Brain pericyte (primary cell): ENCODE data around the gene RGS9.

Experiments used
- DNase-seq: peaks from one replicate; pipeline ENCODE4 v3.0.0-alpha.2; 2012; ENCODE audit warnings: low read depth, low spot score

The RGS9 gene

DNA sequence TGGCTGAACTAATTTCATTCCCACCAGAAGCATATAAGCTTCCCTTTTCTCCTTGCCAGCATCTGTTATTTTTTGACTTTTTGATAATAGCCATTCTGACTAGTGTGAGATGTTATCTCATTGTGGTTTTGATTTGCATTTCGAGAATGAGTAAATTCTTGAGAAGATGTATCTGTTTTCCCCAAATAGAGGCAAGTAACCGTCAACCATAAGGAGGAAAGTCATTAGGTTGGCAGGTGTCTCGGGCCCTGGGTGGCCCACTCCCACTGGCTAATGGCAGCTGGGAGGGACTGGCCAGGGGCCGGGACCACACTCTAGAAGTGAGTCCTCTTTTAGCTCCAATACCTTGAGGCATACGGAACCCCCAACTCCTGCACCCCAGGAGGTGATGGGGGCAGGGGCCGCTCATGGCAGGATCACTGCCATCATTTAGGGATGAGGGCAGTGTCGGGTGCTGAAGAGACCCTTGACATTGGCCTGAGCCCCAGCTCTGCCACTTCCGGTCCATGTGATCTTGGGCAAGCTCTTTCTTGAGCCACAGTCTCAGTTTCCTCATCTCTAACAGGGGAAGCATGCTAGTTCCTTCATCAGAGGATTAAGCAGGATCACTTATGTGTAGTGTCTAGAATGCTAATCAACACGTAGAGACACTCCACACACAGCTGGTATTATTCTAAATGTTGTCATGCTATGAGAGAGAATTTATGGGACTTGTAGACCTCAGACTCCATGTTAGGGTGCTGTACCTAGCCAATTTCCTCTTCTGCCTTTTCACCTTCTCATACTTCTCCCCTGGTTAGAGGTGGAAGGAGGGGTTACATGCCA lies 44.3 kb downstream of the RGS9 start:
- DNase-seq: no peak

DNA sequence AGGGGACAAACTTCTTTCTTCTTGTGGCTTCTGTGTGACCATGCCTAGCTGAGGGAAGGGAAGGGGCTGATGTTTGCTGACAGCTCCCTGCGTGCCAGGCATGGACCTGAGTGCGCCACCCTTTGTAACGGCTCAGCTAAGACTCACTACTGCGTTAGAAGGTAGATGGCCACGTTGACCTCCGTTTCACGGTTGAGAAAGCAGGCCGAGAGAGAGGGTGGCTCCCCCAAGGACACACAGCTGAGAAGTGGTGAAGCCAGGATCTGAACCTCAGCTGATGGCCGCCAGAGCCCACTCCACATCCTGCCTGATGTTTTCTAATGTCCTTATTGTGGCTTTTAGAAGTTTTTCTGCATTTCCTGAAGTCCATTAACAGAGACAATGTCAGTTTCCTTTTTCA lies 45.1 kb downstream of the RGS9 start:
- DNase-seq: no peak

DNA sequence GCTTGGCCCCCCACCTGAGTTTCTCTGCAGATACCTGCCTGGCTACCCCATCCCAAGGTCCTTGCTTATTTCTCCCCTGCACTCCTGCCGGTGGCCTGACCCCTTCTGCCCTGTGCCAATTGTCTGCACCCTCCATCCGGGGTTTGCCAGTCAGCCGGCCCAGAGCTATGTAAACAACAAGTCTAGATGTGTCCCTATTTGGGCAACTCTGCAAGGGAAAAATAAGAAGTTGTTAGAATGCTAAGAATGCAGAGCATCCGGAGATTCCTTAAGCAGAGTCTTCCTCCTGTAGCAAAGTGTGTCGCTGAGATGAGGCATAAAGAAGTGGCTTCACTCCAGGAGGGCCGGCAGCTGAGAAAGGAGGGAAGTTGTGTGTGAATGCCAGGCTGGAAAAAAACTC lies 46.6 kb downstream of the RGS9 start:
- DNase-seq: no peak

DNA sequence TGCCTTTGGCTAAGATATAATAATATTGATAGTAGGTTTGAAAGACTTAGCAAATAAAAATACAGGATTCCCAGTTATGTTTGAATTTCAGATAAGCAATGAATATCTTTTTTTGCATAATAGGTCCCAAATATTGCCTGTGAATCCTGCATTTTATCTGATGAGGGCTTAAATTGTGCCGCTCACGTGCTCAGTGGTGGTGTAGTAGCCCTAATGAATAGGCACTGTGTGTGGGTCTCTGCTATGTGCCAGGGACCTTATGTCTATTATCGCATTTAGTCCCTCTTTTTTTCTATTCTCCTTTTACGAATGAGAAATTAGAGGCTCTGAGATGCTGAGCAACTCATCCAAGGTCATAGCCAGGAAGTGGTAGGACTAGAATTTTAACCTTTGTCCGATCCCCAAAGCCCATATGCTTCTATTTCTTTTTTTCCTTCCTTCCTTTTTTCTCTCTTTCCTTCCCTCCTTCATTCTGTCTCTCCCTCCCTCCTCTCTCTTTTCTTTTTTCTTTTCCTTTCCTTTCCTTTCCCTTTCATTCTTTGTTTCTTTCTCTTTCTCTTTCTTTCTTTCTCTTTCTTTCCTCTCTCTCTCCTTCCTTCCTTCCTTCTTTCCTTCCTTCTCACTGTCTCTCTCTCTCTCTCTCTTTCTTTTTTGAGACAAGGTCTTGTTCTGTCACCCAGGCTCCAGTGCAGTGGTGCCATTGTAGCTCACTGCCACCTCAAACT lies 47.2 kb downstream of the RGS9 start:
- DNase-seq: no peak

DNA sequence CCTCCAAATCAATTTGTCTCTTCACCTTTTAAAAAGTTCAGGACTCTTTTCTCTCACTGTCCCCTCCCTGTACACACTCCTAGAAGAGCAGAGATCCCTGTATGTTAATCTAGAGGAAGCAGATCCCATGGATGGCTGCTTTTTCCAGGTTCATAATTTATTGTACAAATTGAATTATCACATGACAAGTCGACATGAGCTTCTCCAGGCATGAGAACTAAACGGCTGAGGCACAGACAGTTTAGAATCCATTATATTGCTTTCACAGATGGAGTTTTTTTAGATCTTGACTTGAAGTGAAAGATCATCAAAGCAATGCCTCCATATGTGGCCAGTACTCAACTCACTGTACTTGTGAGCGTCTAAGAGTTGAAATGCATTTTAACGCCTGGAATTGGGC lies 47.9 kb downstream of the RGS9 start:
- DNase-seq: no peak

DNA sequence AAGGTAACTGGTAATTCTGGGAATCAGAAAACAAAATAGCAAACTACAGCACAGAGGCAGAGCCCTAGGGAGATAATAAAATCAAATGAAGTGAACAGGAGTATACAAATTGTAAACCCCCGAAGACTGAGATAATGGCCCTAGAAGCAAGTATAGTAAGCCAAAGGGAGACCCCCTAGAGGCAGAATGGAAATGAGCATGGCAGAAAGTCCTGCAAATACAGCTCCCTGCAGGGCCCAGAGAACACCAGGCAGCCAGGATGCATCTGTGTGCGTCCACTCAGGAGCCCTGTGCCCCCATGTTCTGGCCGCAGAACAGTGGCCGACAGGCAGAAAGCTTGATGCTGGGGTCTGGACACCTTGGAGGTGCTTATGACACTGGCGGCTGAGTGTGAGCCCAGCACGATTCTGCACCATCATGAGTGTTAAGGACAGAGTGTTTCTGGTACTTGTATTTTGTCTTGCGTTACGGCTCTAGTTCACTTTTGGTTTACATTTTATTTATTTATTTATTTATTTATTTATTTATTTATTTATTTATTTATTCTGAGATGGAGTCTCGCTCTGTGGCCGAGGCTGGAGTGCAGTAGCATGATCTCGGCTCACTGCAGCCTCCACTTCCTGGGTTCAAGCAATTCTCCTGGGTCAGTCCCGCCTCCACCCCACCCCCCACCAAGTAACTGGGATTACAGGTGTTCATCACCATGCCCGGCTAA lies 48.7 kb downstream of the RGS9 start:
- no peak for DNase-seq

DNA sequence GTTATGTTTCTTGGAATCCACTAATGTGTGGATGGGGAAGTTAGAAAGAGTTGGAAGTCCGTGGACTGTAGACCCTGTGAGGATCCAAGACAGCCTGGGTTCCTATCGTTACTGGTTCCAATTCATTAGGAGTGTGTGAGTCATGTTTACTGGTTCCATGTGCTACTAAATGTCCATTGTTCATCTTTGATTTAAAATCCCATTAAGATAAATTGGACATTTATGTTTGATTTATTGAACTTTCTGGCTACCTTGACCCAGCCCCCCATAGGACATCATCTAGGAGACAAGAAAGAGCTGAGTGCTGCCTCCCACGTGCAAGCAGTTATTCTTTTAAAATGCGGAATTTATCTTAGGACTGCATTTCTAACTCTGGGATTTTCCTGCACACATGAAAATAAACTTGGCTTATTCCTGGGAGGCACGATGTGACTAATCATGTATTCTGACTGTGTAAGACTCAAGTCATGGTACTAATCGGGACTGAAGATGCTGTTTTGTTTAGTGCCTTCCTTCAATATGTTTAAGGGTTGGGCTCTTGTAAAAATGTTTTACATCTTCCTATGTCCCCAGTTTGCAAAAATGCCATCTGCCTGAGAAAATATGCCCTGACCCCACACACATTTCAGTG lies 53.4 kb downstream of the RGS9 start:
- no peak for DNase-seq

DNA sequence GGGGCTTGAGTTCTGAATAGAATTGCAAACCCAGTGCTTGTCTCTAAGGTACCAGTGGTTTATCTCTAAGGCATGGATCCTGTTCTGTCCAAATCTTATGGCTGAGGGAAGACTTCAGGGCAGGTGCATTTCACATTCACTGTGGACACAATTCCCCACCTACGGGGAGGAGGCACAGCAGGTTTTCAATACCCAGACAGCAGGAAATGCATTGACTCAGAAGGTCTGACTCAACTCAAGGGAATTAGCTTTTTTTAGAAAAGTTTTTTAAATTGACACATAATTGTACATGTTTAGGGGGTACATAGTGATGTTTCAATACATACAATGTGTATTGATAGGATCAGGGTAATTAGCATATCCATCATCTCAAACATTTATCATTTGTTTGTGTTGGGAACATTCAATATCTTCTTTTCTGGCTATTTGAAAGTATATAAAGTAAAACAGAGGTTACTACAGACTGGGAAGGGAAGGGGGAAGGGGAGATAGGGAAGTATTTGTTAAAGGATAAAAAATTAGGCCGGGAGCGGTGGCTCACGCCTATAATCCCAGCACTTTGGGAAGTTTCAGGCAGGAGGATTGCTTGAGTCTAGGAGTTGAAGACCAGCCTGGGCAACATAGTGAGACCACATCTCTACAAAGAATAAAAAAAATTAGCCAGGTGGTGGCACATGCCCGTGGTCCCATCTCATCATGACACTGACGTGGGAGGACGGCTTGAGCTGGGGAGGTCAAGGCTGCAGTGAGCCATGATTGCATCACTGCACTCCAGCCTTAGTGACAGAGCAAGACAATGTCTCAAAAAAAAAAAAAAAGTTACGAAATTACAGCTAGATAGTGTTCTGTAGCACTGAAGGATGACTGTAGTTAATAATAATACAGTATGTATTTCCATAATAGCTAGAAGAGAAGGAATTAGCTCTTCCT lies 54.9 kb downstream of the RGS9 start:
- no peak for DNase-seq

DNA sequence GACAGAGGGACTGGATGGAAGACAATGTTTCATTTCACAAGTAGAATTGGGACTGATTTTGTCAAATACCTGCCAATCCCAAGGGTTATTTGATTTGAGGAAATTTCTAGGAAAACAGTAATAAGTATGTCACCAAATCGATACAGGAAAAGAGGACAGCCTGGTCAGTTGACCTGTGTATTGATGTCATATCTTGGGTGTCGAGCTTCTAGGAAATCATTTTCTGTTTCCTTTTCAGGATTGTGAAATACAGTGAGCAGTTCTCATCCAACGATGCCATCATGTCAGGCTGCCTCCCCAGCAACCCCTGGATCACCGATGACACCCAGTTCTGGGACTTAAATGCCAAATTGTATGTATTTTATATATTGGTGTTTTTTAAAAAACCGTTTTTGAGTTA lies 56.1 kb downstream of the RGS9 start:
- DNase-seq: no peak

DNA sequence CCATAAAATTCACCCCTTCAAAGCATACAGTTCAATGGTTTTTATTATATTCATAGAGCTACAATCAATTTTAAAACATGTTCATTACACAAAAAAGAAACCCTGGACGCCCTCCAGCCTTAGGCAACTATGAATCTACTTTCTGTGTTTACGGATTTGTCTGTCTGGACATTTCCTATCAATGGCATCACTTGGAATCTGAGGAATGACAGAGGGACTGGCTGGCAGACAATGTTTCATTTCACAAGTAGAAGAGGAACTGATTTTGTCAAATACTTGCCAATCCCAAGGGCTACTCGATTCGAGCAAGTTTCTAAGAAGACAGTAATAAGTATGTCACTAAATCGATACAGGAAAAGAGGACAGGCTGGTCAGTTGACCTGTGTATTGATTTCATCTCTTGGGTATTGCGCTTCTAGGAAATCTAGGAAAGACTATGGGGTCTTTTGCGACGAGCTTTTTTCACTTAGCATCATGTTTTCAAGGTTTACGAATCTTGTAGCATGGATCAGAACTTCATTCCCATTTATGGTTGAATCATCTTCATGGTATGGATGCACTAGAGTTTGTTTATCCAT lies 56.6 kb downstream of the RGS9 start:
- no peak for DNase-seq

DNA sequence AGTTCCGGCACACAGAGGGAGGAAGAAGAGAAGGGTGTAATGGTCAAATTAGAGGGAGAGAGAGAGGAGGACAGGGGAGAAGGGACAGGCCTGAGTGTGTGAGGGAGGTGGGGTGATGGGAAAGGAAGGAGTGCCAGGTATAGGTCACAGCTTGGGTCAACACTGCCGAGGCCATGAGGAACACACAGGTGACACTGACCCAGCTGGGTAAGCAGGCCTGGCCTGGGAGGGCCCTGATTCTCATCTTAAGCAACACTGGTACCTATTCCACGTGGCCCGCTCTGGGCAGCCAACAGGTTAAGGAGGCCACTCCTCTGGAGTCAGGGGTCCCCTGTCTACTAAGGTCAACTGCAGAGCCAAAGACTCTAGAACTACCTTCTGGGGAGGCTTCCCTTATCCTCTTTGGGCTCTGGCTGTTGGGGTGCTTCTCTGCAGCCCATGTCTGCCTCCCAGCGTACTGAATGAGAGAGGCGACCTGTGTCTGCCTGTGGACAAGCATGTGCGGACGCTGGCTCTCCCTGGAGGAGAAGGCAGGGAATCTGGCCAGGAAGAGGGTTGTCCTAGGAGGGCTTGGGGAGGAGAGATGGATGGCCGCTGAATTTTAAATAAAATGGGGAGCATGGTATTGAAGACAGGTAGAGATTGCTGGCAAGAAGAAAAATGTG lies 57.6 kb downstream of the RGS9 start:
- no peak for DNase-seq

DNA sequence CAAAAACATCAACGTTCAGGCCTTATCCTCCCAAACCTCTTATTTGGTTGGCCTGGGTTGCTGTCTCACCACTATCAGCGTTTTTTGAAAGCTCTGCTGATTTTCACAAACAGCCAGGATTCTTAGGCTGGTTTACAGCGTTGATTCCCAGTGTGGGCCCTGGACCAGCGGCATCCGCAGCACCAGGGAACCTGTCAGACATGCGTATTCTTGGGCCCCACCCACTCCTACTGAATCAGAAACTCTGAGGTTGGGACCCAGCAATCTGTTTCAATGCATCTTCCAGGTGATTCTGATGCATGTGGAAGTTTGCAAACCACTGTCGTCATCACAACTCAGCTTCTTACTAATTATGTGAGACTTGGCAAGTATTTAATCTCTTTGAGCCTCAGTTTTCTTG lies 58.5 kb downstream of the RGS9 start:
- no peak for DNase-seq

DNA sequence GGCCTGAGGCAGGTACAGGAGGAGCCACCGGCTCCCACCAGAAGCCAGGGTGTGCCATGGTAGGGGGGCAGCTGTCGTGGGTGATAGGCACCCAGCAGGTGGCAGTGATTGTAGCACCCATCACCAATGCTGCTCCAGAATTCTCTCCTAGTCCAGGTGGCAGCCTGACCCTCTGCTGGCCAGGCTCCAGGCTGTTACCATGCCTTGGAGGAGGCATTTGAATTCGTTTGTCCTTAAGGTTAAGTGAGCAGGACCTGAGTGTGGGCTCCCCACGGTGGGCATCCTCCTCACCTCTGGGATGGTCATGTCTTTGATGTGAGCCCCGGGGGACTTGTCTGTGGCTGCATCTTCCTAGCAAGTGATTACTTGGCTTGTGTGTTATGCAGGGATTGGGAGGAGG lies 59.4 kb downstream of the RGS9 start:
- DNase-seq: no peak

DNA sequence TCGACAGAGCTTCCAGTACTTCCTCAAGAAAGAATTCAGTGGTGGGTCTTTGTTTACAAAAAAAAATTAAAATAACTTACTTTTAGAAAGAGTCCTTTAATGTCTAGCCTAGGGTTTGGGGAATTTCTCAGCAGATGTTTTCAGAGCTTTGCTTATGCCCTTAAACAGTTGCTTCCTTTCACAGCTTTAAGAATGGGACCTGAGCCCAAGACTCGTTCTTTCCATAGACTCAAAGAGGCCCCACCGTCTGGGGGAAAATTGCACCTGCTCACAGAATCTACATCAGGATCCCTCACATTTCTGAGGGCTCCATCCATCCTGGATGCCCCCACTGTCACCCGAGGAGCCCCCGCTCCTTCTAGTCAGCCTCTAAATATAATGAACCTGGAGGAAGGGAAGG lies 60.0 kb downstream of the RGS9 start:
- no peak for DNase-seq

DNA sequence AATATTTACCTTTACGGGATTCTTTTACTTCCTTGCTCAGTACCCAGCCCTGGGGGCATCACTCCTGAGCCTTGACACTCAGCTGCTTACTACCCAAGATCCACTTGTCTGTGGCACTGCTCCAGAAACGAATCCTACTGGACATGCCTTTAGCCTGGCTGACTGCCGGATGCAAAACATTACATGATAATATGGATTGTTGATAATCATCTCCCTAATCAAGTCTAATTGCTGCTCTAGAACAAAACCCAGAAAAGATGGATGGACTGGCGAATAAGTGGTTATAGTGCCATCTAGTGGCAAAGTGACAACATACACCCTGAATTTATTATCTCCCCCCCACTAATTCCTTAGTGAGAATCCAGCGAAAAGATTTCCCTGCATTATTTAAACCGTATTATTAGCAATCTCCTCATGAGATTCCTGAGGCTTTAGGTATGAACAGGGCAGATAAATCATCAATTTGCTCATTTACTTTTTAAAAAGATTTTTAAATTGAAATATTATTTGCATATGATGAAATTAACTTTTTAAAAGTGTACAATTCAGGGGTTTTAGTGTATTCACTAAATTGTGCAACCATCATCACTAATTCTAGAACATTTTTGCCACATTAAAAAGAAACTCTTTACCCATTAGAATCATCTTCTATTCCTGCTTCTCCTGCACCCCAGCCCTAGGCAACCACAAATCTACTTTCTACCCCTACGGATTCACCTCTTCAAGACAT lies 61.6 kb downstream of the RGS9 start:
- no peak for DNase-seq

DNA sequence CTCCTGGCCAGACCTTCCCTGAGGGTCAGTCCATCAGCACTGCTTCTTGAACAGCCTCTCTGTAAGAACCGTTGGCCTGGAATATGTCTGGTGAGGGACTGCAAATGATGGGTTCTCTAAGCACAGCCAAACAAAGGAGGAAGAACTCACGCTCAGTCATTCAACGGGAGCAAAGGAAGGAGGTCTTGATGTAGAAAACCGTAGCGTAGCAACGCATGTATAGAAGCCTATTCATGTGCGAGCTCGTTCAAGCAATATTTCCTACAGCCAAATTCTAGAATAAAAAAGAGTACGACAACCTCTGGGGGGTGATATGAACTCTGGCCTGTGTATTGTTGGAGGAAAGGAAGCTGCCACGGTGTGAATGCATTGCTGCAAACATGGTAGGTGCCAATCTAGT lies 64.2 kb downstream of the RGS9 start:
- no peak for DNase-seq

DNA sequence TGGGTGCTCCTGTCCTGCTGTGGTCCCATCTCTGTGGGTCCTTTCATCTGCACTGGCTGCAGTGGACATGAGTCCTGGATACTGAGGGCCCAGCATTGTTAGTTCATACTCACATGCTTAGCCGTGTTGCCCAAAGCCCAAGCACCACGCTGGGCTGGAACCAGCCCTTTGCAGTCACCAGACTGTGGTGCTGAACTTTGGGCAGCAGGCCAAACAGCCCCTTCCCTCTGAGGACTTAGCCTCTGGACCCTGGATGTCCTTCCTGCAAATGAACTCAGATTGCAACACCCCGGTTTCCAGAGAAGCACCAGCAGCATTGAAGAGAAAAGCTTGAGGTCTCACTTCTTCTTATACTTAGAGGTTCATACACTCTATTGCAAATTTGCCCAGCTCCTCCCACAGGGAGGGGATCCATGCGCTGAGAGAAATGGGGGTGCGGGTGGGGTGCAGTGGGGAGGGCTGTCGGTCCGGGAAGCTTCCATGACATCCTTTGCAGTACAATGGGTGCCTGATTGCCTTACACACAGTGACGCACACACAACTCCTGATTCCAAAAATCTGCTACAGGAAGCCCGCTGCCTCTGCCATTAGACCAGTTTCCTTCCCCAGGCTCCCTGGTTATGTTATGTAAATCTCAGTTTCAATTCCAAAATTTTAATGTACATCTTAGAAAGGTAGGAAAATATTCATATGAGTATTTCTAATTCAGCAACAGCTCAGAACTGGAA lies 65.8 kb downstream of the RGS9 start:
- no peak for DNase-seq

DNA sequence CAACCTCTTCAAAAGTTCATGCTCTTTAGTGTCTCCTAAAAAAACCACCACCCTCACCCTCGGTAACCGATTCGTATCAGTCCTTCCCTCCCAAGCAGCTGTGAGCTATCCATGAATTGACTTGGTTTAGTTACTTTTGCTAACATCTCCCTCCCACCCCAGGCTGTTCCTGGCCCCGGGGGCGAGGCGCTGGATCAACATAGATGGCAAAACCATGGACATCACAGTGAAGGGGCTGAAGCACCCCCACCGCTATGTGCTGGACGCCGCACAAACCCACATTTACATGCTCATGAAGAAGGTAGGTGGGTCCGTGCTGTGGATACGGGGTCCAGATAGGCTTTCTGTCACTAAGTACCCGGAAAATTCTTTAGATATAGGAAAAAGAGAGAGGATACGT lies 66.8 kb downstream of the RGS9 start:
- DNase-seq: no peak

DNA sequence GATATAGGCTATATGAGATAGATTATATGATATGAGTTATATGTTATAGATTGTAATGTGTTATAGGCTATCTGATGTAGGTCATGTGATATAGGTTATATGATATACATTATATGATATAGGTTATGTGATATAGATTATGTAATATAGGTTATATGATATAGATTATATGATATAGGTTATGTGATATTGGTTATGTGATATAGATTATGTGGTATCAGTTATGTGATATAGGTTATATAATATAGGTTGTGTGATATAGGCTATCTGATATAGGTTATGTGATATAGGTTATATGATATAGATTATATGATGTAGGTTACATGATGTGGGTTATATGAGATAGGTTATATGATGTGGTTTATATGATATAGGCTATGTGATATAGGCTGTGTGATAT lies 68.5 kb downstream of the RGS9 start:
- no peak for DNase-seq
